ENCODE measurements around the gene WTAP.
"Not testable (repeated sequence)": the region's sequence is repeated elsewhere in the genome, so short reads cannot be mapped to it uniquely, and the experiment has no call there.

Gene WTAP

DNA sequence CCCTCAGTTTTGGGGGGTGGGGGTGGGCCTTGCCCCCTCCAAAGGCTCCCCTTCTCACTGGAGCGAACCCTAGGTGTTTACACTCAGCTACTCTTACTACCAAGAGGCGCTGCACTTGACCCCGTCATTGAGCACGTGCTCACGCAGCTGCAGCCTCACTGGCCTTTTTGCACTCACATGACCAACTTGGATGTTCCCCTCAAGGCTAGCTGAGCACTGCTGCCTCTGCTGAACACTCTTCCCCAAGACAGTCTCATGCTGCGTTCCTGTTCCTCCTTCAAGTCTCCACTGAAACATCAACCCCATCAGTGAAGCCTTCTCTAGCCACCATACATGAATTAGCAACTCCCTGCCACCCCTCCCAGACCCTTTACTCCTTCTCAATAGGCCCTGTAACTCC lies 38.3 kb upstream of the WTAP start:
- peak overlapping the region; percentile 83 for H3K4me3 ChIP-seq (replicated peaks; ENCODE audit: low read depth, low read length)
- TF ChIP-seq, protein P1, sequence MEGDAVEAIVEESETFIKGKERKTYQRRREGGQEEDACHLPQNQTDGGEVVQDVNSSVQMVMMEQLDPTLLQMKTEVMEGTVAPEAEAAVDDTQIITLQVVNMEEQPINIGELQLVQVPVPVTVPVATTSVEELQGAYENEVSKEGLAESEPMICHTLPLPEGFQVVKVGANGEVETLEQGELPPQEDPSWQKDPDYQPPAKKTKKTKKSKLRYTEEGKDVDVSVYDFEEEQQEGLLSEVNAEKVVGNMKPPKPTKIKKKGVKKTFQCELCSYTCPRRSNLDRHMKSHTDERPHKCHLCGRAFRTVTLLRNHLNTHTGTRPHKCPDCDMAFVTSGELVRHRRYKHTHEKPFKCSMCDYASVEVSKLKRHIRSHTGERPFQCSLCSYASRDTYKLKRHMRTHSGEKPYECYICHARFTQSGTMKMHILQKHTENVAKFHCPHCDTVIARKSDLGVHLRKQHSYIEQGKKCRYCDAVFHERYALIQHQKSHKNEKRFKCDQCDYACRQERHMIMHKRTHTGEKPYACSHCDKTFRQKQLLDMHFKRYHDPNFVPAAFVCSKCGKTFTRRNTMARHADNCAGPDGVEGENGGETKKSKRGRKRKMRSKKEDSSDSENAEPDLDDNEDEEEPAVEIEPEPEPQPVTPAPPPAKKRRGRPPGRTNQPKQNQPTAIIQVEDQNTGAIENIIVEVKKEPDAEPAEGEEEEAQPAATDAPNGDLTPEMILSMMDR (IDR thresholded peaks at IDR 0.05; ENCODE audit: low read length, missing control alignments), result no peak
- DNase-seq (ENCODE audit: low read depth), result no peak

DNA sequence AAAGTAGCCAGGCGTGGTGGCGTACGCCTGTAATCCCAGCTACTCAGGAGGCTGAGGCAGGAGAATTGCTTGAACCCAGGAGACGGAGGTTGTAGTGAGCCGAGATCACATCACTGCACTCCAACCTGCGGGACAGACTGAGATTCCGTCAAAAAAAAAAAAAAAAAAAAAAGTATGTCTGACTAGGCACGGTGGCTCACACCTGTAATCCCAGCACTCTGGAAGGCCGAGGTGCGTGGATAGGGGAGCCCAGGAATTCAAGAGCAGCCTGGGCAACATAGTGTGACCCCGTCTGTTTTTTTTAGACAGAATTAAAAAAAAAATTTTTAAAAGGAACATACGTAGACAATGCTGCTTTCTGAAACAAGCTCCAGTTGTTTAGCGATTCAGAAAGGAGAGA lies 37.2 kb upstream of the WTAP start:
- DNase-seq (ENCODE audit: low read depth), result not testable (repeated sequence)
- H3K4me3 ChIP-seq (replicated peaks; ENCODE audit: low read depth, low read length), result peak overlapping the region; percentile 83

- TF ChIP-seq, protein P1 (IDR thresholded peaks at IDR 0.05; ENCODE audit: low read length, missing control alignments), result peak; percentile 72
- peak; percentile 98 for DNase-seq (ENCODE audit: low read depth)
- peak overlapping the region; percentile 83 for H3K4me3 ChIP-seq (replicated peaks; ENCODE audit: low read depth, low read length)
Measured at GRCh38 chr6:159691133-159691962, 36.0 kb upstream of the WTAP start.

- peak overlapping the region; percentile 83 for H3K4me3 ChIP-seq (replicated peaks; ENCODE audit: low read depth, low read length)
- no peak for DNase-seq (ENCODE audit: low read depth)
- TF ChIP-seq, protein P1 (IDR thresholded peaks at IDR 0.05; ENCODE audit: low read length, missing control alignments), result no peak
Measured at GRCh38 chr6:159691963-159692287, 35.4 kb upstream of the WTAP start.

GRCh38 chr6:159692303-159693127 lies 34.8 kb upstream of the WTAP start:
- TF ChIP-seq, protein P1 (IDR thresholded peaks at IDR 0.05; ENCODE audit: low read length, missing control alignments), result no peak
- peak overlapping the region; percentile 83 for H3K4me3 ChIP-seq (replicated peaks; ENCODE audit: low read depth, low read length)
- no peak for DNase-seq (ENCODE audit: low read depth)

DNA sequence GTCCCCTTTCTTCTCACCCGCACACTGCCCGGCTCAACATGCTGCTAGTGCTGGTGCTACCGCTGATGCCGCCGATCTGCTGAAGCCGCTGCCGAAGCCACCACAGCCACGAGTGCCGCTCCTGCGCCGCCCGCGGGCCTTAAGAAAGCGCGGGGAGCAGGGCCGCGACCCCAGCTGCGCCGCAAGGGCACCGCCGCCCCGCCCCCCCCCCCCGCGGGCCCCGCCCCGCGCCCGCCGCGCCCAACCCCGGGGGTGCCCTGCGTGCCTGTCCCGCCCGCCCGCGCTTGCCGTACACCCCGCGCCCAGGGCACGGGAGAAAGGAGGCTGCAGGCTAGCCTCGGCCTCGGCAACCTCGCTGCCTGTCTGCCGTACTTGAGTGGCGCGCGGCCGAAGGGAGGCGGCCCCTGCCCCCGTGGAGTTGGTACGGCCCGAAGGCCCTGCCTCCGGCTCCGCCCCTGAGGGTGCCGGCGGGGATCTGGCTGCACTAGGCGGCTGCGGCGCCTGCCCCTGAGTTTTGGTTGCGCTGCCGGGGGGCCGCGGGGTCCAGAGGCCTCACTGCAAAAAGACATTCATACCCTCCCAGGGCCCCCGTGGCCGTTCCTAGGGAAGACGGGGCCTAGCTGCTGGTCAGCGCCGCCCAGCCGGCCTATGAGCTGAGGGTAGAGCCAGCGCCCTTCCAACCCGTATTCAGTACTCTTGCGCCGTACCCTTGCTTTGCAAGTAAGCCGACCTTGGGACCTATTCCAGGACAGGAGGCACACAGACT lies 34.0 kb upstream of the WTAP start, which contains the start of gene SOD2:
TSS of gene SOD2 (minus strand) at position 114 of the 766 bp plus-strand sequence. CDS start at position 40, 74 bp downstream.
- TF ChIP-seq, protein P1 (IDR thresholded peaks at IDR 0.05; ENCODE audit: low read length, missing control alignments), result no peak
- DNase-seq (ENCODE audit: low read depth), result peak; percentile 96
- peak within 1 kb of the TSS; percentile 83 for H3K4me3 ChIP-seq (replicated peaks; ENCODE audit: low read depth, low read length)
